Bone marrow (tissue), 2 donors: ENCODE data around the gene PPP6C.
"Not testable (repeated sequence)": the region's sequence is repeated elsewhere in the genome, so short reads cannot be mapped to it uniquely, and the experiment has no call there.

Experiments
- DNase-seq, 2 donors: peaks; one replicate each; lab custom pipeline; 2025; lab: John Stamatoyannopoulos, UW

Gene PPP6C

DNA sequence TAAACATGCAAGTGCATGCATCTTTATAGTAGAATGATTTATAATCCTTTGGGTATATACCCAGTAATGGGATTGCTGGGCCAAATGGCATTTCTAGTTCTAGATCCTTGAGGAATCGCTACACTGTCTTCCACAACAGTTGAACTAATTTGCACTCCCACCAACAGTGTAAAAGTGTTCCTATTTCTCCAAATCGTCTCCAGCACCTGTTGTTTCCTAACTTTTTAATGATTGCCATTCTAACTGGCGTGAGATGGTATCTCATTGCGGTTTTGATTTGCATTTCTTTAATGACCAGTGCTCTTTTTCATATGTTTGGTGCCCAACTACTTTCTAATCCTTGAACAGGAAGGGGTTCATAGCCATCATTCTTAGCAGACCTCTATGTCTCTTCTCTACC, 7.8 kb downstream of the PPP6C start:
- DNase-seq: not testable (repeated sequence)

DNA sequence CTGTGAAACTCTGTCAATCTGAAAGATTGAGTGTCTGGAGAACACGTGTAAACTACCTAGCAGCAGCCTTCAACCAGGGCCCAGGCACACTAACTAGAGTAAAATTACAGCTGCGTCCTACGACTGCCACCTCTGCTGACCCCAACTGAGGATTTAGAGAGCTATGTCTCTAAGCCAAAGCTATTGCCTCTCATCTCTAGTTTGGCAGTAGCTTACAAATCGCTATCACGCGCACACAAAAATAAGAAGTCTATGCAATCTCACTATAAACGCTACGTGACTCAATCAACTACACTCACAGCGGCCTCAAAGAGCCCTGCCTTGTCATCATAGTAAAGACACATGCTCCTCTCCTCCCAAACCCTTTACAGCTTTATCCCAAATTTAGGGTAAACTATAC, 8.7 kb downstream of the PPP6C start:
- DNase-seq: no peak

DNA sequence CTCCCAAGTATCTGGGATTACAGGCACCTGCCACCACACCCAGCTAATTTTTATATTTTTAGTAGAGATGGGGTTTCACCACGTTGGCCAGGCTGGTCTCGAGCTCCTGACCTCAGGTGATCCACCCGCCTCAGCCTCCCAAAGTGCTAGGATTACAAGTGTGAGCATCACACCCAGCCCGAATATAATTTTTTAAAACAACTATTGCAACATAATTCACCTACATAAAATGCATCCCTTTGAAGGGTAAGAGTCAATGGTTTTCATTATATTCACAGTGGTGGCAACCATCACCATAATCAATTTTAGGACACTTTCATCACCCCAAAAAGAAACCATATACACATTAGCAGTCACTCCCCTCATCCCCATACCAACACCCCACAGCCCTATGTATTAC, 9.8 kb downstream of the PPP6C start:
- DNase-seq: not testable (repeated sequence)

DNA sequence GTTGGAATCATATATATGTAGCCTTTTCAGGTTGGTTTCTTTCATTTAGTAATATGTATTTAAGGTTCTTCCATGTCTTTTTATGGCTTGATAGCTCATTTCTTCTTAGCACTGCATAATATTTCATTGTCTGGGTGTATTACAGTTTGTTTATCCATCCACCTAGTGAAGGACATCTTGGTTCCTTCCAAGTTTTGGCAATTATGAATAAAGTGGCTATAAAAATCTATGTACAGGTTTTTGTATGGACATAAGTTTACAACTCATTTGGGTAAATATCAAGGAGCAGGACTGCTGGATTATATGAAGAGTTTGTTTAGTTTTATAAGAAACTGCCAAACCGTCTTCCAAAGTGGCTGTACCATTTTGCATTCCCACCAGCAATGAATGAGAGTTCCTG, 11.7 kb downstream of the PPP6C start:
- DNase-seq: no peak

DNA sequence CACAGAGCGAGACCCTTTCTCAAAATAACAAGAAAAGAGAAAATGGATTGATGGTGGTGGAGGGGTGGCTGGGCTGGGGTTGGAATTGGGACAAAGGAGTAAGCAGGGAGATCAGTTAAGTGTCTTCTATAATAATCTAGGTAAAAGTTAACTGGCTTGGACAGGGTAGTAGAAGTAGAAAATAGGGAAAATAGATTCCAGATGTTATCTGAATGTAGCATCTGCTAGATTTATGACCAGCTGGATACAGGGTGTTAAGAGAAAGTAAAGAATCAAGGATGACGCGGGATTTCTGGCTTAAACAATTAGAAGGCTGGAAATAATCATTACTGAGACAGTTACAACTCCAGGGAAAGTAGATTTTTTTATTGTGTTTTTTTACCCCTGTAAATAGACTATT, 13.0 kb downstream of the PPP6C start:
- no peak for DNase-seq

DNA sequence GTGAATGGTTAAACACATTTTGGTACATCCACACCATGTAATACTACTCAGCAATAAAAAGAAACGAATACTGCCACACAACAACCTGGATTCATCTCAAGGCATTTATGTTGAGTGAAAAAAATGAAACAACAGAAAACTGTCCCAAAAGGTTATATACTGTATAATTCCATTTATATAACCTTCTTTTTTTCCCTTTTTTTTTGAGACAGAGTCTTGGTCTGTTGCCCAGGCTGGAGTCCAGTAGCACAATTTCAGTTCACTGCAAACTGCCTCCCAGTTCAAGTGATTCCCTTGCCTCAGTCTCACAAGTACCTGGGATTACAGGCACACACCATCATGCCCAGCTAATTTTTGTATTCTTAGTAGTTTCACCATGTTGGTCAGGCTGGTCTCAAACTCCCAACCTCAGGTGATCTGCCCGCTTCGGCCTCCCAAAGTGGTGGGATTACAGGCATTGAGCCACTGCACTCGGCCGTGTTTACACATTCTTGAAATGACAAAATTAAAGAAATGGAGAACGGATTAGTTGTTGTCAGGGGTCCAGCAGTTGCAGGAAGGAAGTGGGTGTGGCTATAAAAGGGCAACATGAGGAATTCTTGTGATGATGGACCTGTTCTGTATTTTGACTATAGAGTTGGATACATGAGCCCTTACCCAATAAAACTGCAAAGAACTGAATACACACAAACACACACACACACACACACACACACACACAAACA, 17.4 kb downstream of the PPP6C start:
- peak in 1 of 2 donors; percentile 30 for DNase-seq

DNA sequence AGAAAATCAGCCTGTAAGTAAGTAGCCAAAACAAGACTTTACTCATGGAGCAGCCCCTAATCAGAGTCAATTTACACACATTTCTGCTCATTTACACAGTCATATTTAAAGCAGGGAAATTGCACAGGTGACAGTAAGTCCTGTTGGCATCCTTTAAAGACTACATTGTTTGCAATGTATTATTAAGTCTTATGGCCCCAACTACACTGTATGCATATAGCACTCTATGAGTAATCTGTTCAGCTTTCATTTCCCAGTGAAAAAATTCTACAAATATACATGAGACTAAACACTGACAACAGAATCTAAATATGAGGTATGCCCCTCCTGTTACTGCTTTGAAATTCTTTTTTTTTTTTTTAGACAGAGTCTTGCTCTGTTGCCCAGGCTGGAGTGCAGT, 19.7 kb downstream of the PPP6C start:
- no peak for DNase-seq

DNA sequence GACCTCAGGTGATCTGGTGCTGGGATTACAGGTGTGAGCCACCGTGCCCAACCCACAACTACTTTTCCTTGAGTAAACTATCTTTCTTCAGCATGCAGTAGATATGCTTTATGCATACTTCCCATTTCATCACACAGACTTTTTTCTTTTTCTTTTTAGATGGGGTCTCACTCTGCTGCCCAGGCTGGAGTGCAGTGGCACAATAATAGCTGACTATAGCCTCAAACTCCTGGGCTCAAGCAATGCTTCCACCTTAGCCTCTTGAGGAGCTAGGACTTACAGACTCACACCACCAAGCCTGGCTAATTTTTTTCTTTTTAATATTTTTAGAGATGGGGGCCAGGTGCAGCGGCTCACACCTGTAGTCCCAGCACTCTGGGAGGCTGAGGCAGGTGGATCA, 22.8 kb downstream of the PPP6C start:
- DNase-seq: no peak

DNA sequence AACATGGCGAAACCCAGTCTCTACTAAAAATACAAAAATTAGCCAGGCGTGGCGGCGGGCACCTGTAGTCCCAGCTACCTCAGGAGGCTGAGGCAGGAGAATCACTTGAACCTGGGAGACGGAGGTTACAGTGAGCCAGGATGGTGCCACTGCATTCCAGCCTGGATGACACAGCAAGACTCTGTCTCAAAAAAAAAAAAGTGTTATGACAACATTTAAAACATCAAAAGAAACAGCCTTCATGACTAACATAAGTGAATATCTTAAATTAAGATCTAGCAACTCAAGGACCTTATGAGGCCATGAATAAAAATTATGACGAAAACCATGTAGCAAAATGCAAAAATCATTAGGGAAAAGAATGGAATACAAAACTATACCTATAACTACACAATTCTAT, 26.7 kb downstream of the PPP6C start:
- not testable (repeated sequence) for DNase-seq

DNA sequence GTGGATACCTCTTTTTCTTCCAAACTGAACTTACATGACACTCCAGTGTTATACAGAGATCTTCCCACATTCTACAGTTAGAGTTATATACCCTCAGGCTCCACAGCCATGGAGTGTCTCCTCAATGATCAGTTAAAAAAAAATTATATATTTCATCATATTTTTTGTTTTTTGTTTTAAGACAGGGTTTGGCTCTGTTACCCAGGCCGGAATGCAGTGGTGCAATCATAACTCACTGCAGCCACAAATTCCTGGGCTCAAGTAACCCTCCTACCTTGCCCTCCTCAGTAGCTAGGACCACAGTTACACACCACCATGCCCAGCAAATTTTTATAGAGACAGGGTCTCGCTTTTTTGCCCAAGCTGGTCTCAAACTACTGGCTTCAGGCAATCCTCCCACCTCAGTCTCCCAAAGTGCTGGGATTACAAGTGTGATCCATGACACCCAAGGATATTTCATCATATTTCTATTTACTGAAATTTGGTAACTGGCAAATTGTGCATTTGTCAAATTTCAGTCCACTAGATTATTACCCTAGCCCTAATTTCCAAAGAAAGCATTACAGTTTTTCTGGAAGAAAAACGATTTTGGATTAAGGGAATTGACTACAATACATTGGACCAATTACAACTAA, 28.2 kb downstream of the PPP6C start:
- DNase-seq: no peak

DNA sequence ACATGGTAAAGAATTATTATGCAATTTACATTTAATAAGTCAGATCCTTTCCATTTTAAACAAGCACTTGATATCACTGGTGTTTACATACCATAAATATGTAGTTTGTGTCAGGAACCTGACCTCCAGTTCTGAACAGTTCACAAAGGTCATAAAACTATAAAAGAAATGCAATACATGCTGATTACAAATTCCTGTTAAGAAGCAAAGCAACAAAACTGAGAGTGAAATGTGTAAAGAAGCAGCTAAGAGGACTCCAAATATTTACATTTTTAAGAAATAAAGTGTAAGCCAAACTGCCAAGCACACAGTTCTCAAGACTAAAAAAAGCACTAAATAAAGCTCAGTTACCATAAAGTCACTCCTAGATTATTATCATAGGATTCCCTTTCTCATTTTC, 28.9 kb downstream of the PPP6C start:
- DNase-seq: no peak

DNA sequence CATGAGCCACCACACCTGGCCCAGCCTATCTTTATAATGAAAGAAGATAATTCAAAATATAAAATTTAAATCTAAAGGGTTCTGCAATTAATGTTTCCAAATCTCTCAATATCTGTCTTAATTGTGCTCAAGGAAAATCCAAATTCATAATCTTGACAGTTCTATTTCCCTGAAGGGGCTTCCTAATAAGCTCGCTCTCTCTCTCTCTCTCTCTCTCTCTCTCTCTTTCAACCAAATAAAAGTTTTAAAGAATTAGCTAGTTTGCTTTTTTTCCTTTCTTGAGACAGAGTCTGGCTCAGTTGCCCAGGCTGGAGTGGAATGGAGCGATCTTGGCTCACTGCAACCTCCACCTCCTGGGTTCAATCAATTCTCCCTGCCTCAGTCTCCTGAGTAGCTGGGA, 33.1 kb downstream of the PPP6C start:
- DNase-seq: no peak

DNA sequence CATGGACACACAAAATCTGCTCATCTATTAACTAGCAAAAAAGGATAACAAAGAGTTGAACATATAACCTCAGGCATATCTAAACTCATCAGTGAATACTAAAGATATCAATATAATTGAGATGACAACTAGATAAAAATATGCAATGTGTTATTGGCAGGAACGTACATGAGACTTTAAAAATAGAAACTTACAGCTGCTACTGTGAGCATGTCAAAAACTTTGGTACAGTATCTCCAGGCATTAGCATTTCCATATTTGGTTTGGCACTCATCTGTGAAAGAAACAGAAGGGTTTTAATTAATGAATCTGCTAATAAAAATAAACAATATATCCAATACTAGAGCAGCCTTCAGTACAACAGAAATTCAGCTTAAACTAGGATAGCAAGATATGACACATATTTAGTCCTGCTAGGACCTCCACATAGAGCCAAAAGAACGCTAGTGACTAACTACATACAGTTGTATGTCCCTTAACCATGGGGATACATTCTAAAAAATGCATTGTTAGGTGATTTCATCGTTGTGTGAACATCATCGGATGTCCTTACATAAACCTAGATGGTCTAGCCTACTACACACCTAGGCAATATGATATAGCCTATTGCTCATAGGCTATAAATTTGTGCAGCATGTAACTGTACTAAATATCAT, 35.8 kb downstream of the PPP6C start:
- no peak for DNase-seq

DNA sequence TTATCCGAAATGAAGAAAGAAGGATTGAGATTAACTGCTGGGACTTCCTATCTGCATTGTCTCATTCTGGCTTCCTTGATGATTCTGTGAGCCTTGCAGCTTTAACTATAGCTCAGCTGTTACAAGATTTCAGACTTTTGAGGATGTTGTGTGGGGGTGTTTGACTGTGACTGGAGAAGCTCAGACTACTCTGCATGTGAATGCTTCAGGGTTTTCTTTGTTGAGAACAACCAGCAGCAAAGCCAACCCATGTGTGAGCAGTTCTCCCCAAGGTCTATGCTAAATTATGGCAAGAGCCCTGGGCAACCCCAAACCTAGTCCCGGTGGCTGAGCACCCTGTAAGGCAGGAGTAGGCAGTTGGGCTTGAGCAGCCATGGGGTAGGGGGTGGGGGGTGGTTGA, 37.9 kb downstream of the PPP6C start:
- no peak for DNase-seq

DNA sequence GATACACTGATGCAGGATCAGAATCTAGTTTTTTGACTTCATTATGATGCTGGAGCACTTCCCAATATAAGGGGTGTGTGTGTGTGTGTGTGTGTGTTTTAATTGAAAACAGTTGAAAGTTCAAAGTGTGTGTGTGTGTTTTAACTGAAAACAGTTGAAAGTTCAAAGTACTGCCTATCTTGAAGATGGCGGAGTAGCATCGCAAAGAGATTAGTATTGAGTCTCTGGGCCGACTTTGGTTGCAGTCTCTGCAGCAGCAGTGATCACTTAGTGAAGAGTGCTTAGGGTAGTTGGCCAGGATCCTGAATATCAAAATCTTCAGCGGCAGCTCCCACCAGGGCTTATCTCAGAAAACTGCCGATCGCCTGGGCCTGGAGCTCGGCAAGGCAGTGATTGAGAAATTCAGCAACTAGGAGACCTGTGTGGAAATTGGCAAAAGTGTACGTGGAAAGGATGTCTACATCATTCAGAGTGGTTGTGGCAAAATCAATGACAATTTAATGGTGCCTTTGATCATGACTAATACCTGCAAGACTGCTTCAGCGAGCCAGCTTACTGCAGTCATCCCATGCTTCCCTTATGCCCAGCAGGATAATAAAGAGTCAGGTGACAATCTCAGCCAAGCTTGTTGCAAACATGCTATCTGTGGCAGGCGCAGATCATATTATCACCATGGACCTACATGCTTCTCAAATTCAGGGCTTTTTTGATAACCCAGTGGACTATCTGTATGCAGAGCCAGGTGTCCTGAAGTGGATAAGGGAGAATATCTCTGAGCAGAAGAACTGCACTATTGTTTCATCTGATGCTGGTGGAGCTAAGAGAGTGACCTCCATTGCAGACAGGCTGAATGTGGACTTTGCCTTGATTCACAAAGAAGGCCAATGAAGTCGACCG, 39.0 kb downstream of the PPP6C start:
- DNase-seq: no peak

DNA sequence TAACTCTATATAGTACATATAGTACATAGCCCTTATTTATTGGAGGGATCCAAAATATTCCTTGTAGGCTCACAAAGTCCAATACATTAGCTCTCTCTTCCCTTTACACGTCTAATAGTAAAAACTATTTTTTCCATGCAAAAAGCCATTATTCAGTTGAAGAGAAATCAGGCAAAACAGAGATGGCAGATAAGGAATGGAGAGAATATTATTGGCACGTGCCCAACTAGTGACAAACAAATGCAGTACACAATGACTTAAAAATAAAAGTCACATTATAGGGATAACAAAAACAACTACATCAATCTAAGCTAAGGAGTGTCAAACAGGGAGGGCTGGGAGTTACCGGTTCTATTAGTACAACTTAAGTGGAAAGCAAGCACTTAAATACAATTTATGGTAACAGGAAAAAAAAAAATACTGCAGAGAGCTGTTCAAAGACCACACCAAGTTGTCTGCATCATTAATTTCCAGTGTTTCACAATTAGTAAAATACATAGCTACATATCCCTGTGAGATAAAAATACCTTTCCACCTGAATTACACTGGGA, 42.1 kb downstream of the PPP6C start:
- no peak for DNase-seq

DNA sequence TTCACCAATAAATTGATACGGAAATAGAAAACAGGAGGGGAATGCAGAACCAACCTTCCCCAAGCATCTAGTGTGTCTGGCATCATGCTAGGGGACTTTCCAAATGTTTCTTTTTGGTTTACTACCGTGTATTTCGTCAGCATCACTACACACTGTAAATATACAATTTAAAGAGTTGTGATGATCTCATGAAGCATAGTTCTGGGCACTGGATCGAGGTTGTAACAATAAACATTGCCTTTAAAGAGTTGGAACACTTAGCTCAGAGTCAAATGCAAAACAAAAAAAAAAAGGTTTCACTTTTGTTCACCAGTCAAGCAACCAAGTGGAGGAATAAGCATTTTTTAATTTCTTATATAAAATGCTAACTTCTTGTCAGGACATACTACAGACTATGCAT, 43.4 kb downstream of the PPP6C start:
- no peak for DNase-seq

DNA sequence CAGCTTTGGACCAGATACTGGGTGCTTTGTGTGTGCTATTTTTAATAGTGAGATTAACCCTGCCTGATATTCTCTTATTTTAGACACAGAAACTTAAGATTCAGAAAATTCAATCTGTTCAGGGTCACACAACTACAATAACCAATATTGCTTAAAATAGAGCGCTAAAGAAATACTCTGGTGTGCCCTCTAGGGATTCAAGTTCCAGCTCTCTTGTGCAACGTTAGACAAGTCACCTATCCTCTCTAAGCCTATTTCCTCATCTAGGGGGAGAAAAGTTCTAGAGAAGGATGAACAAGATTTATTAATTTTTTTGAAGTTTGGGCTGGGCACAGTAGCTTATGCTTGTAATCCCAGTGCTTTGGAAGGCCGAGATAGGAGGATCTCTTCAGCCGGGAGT, 44.2 kb downstream of the PPP6C start:
- no peak for DNase-seq

DNA sequence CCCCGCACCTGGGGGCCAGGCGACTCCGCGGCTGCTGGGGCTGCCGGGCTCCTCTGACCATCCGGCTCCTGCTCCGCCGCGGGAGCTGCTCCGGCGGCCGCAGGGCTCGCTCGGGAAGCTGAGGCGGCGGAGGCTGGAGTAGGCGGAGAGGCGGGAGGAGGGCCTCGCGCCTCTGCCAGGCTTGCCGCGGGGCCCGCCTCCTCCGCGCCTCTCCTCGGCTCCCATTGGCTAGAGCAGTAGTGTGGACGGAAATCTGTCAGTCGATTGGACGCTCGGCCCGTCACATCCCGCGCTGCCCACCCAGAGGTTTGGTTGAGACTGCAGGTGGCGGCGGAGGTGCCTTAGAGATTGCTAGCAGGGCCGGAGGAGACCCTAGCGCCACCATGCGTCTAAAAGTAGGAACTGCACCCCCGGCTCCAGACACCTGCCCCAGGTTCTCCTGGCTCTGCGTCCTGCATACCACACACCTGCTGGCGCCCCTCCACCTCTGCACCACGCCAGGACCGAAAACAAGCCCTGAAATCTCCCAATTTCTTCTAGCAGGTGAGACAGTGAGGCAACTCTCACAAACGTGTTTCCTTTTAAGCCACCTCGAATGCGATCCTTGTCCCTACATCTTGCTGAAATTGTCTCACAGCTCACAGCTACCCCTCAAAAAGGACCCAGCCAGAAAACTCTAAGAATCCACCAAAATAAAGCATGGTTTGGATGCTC, 46.1 kb downstream of the PPP6C start, which contains the start of gene SCAI:
Gene SCAI, minus strand, starts transcription at position 152 of the 714 bp plus-strand sequence. Its CDS starts 91 bp downstream, at position 61.
- DNase-seq: peak; percentile 82 to 96

DNA sequence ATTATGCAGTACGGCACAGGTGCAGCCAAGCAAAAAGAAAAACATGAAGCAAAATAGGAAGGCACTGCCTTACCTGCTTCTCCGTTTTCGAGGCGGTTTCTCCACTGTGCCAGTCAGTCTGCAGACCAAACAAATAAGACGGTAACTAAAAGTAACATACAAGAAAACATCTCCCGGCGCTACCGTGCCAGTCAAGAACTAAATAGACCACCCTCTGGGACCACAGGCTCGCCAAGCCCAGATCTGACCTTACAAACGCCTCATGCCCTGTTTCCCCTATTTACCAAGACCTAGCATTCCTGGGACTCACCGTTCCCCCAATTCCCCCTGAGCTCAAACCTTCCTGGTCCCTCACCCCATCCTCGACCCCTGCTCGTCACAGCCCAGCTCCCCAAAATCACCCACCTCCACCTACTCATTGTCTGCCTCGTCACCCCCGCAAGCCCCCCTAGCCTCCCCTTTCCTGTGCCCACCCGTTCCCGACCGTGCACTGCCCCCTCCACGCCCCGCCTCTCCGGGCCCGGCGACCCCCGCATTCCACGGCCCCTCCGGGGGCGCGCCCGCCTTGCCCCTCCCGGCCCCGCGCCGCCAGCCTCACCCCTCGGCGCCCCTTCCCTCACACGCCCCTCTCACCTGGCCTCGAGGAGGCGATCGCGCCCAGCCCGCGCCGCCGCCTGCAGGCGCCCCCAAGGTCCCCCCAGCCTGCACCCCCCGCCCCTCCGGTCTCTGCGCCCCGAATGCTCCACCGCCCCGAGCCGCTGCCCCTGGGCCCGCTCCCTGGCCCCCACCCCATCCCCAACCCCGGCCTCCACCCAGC, 46.8 kb downstream of the PPP6C start:
- no peak for DNase-seq
